ENCODE measurements around the gene SORCS2.

- no peak for TF ChIP-seq REST (IDR thresholded peaks at IDR 0.05; ENCODE audit: low read depth, low read length)
- TF ChIP-seq, protein P1, sequence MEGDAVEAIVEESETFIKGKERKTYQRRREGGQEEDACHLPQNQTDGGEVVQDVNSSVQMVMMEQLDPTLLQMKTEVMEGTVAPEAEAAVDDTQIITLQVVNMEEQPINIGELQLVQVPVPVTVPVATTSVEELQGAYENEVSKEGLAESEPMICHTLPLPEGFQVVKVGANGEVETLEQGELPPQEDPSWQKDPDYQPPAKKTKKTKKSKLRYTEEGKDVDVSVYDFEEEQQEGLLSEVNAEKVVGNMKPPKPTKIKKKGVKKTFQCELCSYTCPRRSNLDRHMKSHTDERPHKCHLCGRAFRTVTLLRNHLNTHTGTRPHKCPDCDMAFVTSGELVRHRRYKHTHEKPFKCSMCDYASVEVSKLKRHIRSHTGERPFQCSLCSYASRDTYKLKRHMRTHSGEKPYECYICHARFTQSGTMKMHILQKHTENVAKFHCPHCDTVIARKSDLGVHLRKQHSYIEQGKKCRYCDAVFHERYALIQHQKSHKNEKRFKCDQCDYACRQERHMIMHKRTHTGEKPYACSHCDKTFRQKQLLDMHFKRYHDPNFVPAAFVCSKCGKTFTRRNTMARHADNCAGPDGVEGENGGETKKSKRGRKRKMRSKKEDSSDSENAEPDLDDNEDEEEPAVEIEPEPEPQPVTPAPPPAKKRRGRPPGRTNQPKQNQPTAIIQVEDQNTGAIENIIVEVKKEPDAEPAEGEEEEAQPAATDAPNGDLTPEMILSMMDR (IDR thresholded peaks at IDR 0.05), result no peak
These were observed 162.6 kb downstream of the SORCS2 start for GRCh38 chr4:7354927-7355326.

Measured in SK-N-SH (cell line).